CD14-positive monocyte (primary cell): ENCODE data around the gene ZNF653. TPM values are rescaled to one million over a fixed set of nuclear protein-coding genes. Genes with fewer than 3 reads are reported as not detected.

Experiments used
- DNase-seq, 3 donors: peaks; one replicate each; pipeline ENCODE4 v3.0.0-alpha.2; 2011 to 2022
- H2AFZ ChIP-seq: 2 replicates; pipeline ENCODE4 v1.6.0; 2012; ENCODE audit warnings: mild to moderate bottlenecking, low read depth, low read length, inconsistent platforms; ENCODE audit not compliant: insufficient read depth, poor library complexity, severe bottlenecking
- H3K27ac ChIP-seq, 2 donors: 1 replicate in 1 of 2; 2 replicates in 1 of 2; pipeline ENCODE4 v1.5.1; 2012 to 2013; ENCODE audit warnings: low read length in 2 of 2, control low read depth in 1 of 2, inconsistent platforms in 1 of 2, low read depth in 1 of 2, mild to moderate bottlenecking in 1 of 2
- H3K27me3 ChIP-seq, 2 donors: one replicate each; pipeline versions ENCODE4 v1.6.0 to v1.6.1; 2011 to 2013; ENCODE audit warnings: low read length in 2 of 2; ENCODE audit not compliant: control insufficient read depth in 2 of 2, insufficient read depth in 2 of 2
- H3K36me3 ChIP-seq, 2 donors: replicated peaks in 1 of 2; 1 replicate in 1 of 2; 2 replicates in 1 of 2; pipeline versions ENCODE4 v1.5.1 to v1.6.1; 2012 to 2013; ENCODE audit warnings: low read length in 2 of 2, control low read depth in 1 of 2, inconsistent platforms in 1 of 2, mild to moderate bottlenecking in 1 of 2; ENCODE audit not compliant: insufficient read depth in 2 of 2, control insufficient read depth in 1 of 2
- H3K4me1 ChIP-seq, 2 donors: 1 replicate in 1 of 2; 2 replicates in 1 of 2; pipeline versions ENCODE4 v1.5.1 to v1.6.1; 2012 to 2013; ENCODE audit warnings: low read length in 2 of 2, control low read depth in 1 of 2, inconsistent platforms in 1 of 2, mild to moderate bottlenecking in 1 of 2, moderate library complexity in 1 of 2; ENCODE audit not compliant: insufficient read depth in 2 of 2, control insufficient read depth in 1 of 2
- H3K4me2 ChIP-seq: replicated peaks from 2 replicates; pipeline ENCODE3; 2012; ENCODE audit warnings: low read length, moderate library complexity, mild to moderate bottlenecking; ENCODE audit not compliant: poor library complexity, severe bottlenecking; ENCODE audit errors: extremely low read depth
- H3K4me3 ChIP-seq, 3 experiments: fragments of 200-600 bp in 1 of 3; sonication (generic) in 1 of 3; replicated peaks in 1 of 3; 1 replicate in 2 of 3; 2 replicates in 1 of 3; pipeline ENCODE4 v1.5.1; 2011 to 2013; ENCODE audit warnings: low read length in 3 of 3, mild to moderate bottlenecking in 3 of 3, control low read depth in 2 of 3, low read depth in 2 of 3, inconsistent platforms in 1 of 3, moderate library complexity in 1 of 3
- H3K79me2 ChIP-seq: 2 replicates; pipeline ENCODE4 v1.6.0; 2012; ENCODE audit warnings: mild to moderate bottlenecking, control low read depth, inconsistent platforms, low read length, moderate library complexity; ENCODE audit not compliant: insufficient read depth
- H3K9ac ChIP-seq: 2 replicates; pipeline ENCODE4 v1.6.0; 2017; ENCODE audit warnings: low read length, mild to moderate bottlenecking; ENCODE audit not compliant: insufficient read depth, poor library complexity, severe bottlenecking
- H3K9me3 ChIP-seq, 2 donors: replicated peaks in 1 of 2; 1 replicate in 1 of 2; 2 replicates in 1 of 2; pipeline versions ENCODE4 v1.5.1 to v1.6.1; 2012 to 2013; ENCODE audit warnings: low read length in 2 of 2, control low read depth in 1 of 2; ENCODE audit not compliant: control insufficient read depth in 1 of 2, insufficient read depth in 1 of 2
- H4K20me1 ChIP-seq: 2 replicates; pipeline ENCODE4 v1.6.0; 2012; ENCODE audit warnings: mild to moderate bottlenecking, low read length, control low read depth, moderate library complexity; ENCODE audit not compliant: insufficient read depth
- H3K27ac Mint-ChIP-seq, 7 donors: one replicate each; pipeline ENCODE4 v1.8.0; 2020; ENCODE audit warnings: mild to moderate bottlenecking in 7 of 7, mixed read lengths in 7 of 7, moderate library complexity in 6 of 7, inconsistent platforms in 2 of 7
- H3K27me3 Mint-ChIP-seq, 3 donors: one replicate each; pipeline ENCODE4 v1.8.0; 2021 to 2022; ENCODE audit warnings: low read depth in 3 of 3, mild to moderate bottlenecking in 3 of 3, mixed read lengths in 3 of 3, moderate library complexity in 3 of 3, inconsistent platforms in 1 of 3
- H3K36me3 Mint-ChIP-seq, 2 donors: one replicate each; pipeline ENCODE4 v1.8.0; 2020; ENCODE audit warnings: mixed read lengths in 2 of 2, inconsistent platforms in 1 of 2, mild to moderate bottlenecking in 1 of 2
- H3K4me1 Mint-ChIP-seq: one replicate; pipeline ENCODE4 v1.8.0; 2020; ENCODE audit warnings: mild to moderate bottlenecking, mixed read lengths
- H3K4me3 Mint-ChIP-seq, 2 donors: one replicate each; pipeline ENCODE4 v1.8.0; 2020; ENCODE audit warnings: mild to moderate bottlenecking in 2 of 2, mixed read lengths in 2 of 2, moderate library complexity in 1 of 2
- H3K9me3 Mint-ChIP-seq, 7 donors: one replicate each; pipeline ENCODE4 v1.8.0; 2020 to 2022; ENCODE audit warnings: mixed read lengths in 7 of 7, mild to moderate bottlenecking in 6 of 7, moderate library complexity in 6 of 7, inconsistent platforms in 2 of 7
- CTCF ChIP-seq: fragments of 200-600 bp; IDR thresholded peaks from one replicate; pipeline ENCODE4 v1.8.0; 2022; ENCODE audit warnings: antibody characterized with exemption, mild to moderate bottlenecking
- WGBS: methylation state at CpG from one replicate; pipeline ENCODE4 v1.1.5; 2013; ENCODE audit warnings: missing lambda C conversion rate; ENCODE audit not compliant: insufficient coverage; 5-methylcytosine and 5-hydroxymethylcytosine counted together
- intact Hi-C, 2 donors: fragments of 100-400 bp; cut with micrococcal nuclease; formaldehyde crosslinking; loops; one replicate each; pipeline versions ENCODE4 v1.15.0 to v1.15.1; 2023
- polyA plus RNA-seq, 3 donors: library from polyadenylated mRNA; depleted of rRNA in 1 of 3; unstranded in 2 of 3; stranded (reverse) in 1 of 3; fragments of 300-500 nt in 2 of 3; fragments of >200 nt in 1 of 3; fragmentation: Illumina TruSeq in 2 of 3; gene quantifications; 1 replicate in 2 of 3; 2 replicates in 1 of 3; pipeline ENCODE4 v1.2.3, GENCODE V29; 2012 to 2021

Gene ZNF653
- polyA plus RNA-seq, 3 donors, result 0.88 to 8.1 (median 1.2) TPM

- Histone ChIP-seq H3K27me3 (no peaks in the 10 kb centered on the region), H3K9me3 (no peaks in the 10 kb centered on the region), H3K36me3 (peaks cover 16 to 24% of the 10 kb centered on the region in 2 donors), H3K79me2 (no peaks in the 10 kb centered on the region), H3K4me3 (no peak overlapping the region), H3K4me2 (no peak overlapping the region), H3K9ac (no peak overlapping the region), H3K4me1 (no peaks in the 10 kb centered on the region), H2AFZ (no peak overlapping the region), H3K27ac (no peak overlapping the region), H4K20me1 (no peaks in the 10 kb centered on the region)
- Mint-ChIP-seq H3K27me3 (peaks cover 4 to 13% (median 9%) of the 10 kb centered on the region in 3 donors), H3K9me3 (peaks cover 0 to 4% (median 0%) of the 10 kb centered on the region in 7 donors), H3K4me1 (no peaks in the 10 kb centered on the region), H3K36me3 (peaks cover 16 to 25% of the 10 kb centered on the region in 2 donors), H3K27ac (no peak overlapping the region), H3K4me3 (no peak overlapping the region)
- DNase-seq, result no peak
- 93% methylated on average over 14 of the region's 27 CpGs for WGBS
- intact Hi-C loops, result no loop called here
- peak; percentile 53 for TF ChIP-seq CTCF
Measured at GRCh38 chr19:11453468-11454341, 51.9 kb downstream of the ZNF653 start.

- peaks cover 3 to 10% (median 6%) of the 10 kb centered on the region in 3 donors for H3K27me3 Mint-ChIP-seq
- Histone ChIP-seq H3K9me3 (no peaks in the 10 kb centered on the region), H4K20me1 (no peaks in the 10 kb centered on the region), H2AFZ (no peak overlapping the region), H3K4me2 (no peak overlapping the region), H3K27me3 (no peaks in the 10 kb centered on the region), H3K4me3 (no peak overlapping the region), H3K9ac (no peak overlapping the region), H3K4me1 (no peaks in the 10 kb centered on the region), H3K27ac (no peak overlapping the region), H3K36me3 (peaks cover 25 to 33% of the 10 kb centered on the region in 2 donors), H3K79me2 (no peaks in the 10 kb centered on the region)
- 86% methylated on average over 23 of the region's 33 CpGs for WGBS
- intact Hi-C loops, result no loop called here
- H3K27ac Mint-ChIP-seq, result no peak overlapping the region
- TF ChIP-seq CTCF, result no peak
- DNase-seq, result no peak
- H3K9me3 Mint-ChIP-seq, result peaks cover 0 to 1% (median 0%) of the 10 kb centered on the region in 7 donors
- H3K4me1 Mint-ChIP-seq, result no peaks in the 10 kb centered on the region
- H3K4me3 Mint-ChIP-seq, result no peak overlapping the region
- H3K36me3 Mint-ChIP-seq, result peaks cover 24 to 34% of the 10 kb centered on the region in 2 donors
Measured at GRCh38 chr19:11452620-11453310, 52.9 kb downstream of the ZNF653 start.
